HG03342 (cell line): ENCODE data around the gene PLPPR5.
A peak's percentile ranks its signal among the peaks of the same experiment; 100 is the strongest.

ENCODE experiments used
- ATAC-seq: cut with Tn5 transposase; IDR thresholded peaks from one replicate; pipeline ENCODE4 v1.9.1; 2021; ENCODE audit warnings: mild to moderate bottlenecking, moderate library complexity; ENCODE audit not compliant: unreplicated experiment

PLPPR5 gene

DNA sequence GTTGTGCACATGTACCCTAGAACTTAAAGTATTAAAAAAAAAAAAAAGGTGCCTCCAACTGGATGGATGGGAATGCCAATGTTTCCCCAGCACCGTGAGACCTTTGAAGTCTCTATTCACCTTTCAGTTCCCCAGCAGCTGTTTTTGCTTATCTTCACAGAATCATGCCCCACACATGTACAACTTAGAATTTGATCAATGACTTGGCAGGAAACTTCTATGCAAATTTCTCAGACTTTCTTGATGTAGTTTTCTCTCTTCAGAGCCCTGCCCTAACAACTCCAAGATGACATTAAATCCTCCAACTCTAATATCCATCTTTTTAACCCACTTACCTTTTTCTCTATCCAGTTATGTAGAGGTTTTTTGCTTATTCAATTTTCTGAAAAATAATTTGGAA lies 144.3 kb downstream of the PLPPR5 start:
- ATAC-seq: no peak

- ATAC-seq: no peak
Measured at GRCh38 chr1:98854137-98854536, 150.5 kb downstream of the PLPPR5 start.

GRCh38 chr1:98849969-98850636 lies 154.6 kb downstream of the PLPPR5 start:
- peak; percentile 59 for ATAC-seq

DNA sequence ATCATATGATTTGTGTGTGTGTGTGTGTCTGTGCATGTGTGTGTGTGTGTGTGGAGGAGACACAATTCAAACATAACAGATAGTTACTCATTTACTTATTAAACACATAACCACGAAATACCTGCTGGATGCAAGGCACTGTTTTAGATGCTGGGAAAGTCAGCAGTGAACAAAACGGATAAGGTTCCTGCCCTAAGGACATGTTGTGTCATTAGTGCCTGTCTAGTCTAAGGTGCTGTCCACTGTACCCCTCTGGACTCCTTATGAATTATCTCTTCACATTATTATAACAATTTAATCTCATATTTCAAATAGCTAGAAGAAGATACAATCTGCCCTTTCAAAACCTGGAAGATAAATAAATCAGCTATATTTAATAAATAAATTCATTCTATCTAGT lies 162.4 kb downstream of the PLPPR5 start:
- ATAC-seq: no peak
